Tibial nerve (tissue), 4 donors: Measurements from ENCODE around the gene ASS1. TPM values are rescaled to one million over a fixed set of nuclear protein-coding genes. Genes with fewer than 3 reads are reported as not detected.

Source experiments
- DNase-seq, 2 donors: peaks; one replicate each; pipeline ENCODE4 v3.0.0-alpha.2; 2019; ENCODE audit warnings: low spot score in 2 of 2
- H3K27ac ChIP-seq, 4 donors: fragments of 200-600 bp; sonication (generic) in 3 of 4; one replicate each; pipeline ENCODE4 v1.5.1; 2017 to 2019; ENCODE audit warnings: mild to moderate bottlenecking in 1 of 4
- H3K27me3 ChIP-seq, 2 donors: fragments of 200-600 bp; sonication (generic) in 1 of 2; one replicate each; pipeline versions ENCODE4 v1.5.1 to v1.6.0; 2017 to 2019
- H3K36me3 ChIP-seq, 3 donors: fragments of 200-600 bp; sonication (generic); one replicate each; pipeline ENCODE4 v1.5.1; 2018 to 2019
- H3K4me1 ChIP-seq, 4 donors: fragments of 200-600 bp; sonication (generic) in 3 of 4; one replicate each; pipeline ENCODE4 v1.5.1; 2017 to 2019
- H3K4me3 ChIP-seq, 4 donors: fragments of 200-600 bp; sonication (generic) in 3 of 4; one replicate each; pipeline ENCODE4 v1.5.1; 2017 to 2019; ENCODE audit warnings: mild to moderate bottlenecking in 1 of 4, moderate library complexity in 1 of 4
- H3K9me3 ChIP-seq, 4 donors: fragments of 200-600 bp; sonication (generic) in 3 of 4; one replicate each; pipeline ENCODE4 v1.5.1; 2017 to 2019
- EP300 ChIP-seq, 2 donors: sonication (generic); formaldehyde crosslinking; IDR thresholded peaks; one replicate each; pipeline ENCODE4 v1.6.1; 2017; ENCODE audit warnings: antibody characterized with exemption in 2 of 2, mild to moderate bottlenecking in 1 of 2
- POLR2A ChIP-seq, 2 donors: fragments of 450-650 bp; IDR thresholded peaks; one replicate each; pipeline ENCODE4 v1.6.1; 2017; ENCODE audit warnings: antibody characterized with exemption in 2 of 2, mild to moderate bottlenecking in 2 of 2, moderate library complexity in 2 of 2
- WGBS, 2 donors: methylation state at CpG; one replicate each; pipeline ENCODE4 v1.1.5; 2018; 5-methylcytosine and 5-hydroxymethylcytosine counted together
- total RNA-seq, 4 donors: library from RNA; depleted of rRNA; stranded (reverse); fragments of >200 nt; gene quantifications; one replicate each; pipeline ENCODE4 v1.1.0, GENCODE V29; 2016
- TF ChIP-seq, protein P1 (sequence below), 5 experiments: fragments of 200-600 bp in 3 of 5; fragments of 450-650 bp in 2 of 5; sonication (generic) in 3 of 5; IDR thresholded peaks; one replicate each; pipeline ENCODE4 v1.5.1; 2016 to 2019; ENCODE audit warnings: antibody characterized with exemption in 5 of 5, mild to moderate bottlenecking in 3 of 5, moderate library complexity in 2 of 5

The ASS1 gene
- total RNA-seq, 4 donors from 2014 or later, result 170 to 375 (median 297) TPM

DNA sequence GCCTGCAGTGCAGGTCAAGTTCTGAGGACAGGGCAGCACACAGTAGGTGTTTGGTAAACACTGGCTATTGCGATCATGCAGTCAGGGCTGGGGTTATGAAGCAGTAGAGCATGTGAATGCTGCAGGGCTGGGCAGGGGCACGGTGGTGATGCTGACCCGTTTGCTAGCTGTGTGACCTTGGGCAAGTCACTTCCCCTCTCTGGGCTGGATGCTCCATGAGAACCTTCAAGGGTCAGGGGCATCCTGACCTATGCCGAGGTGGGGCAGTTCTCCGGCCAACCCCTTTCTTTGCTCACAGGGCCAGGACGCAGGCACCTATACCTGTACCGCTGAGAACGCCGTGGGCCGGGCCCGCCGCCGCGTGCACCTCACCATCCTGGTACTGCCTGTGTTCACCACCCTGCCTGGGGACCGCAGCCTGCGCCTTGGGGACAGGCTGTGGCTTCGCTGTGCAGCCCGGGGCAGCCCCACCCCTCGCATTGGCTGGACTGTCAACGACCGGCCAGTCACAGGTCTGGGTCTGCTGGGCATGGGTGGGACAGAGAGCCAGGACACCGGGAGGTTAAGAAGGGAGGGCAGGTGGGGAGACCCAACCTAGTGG, 39.0 kb upstream of the ASS1 start:
- WGBS, 2 donors, result 75 to 91% methylated on average over 6 to 10 of the region's 22 CpGs
- Histone ChIP-seq H3K27me3 (peaks cover 0 to 5% of the 10 kb centered on the region in 2 donors), H3K9me3 (no peaks in the 10 kb centered on the region), H3K4me3 (no peak overlapping the region), H3K36me3 (no peaks in the 10 kb centered on the region), H3K4me1 (no peaks in the 10 kb centered on the region), H3K27ac (no peak overlapping the region)
- TF ChIP-seq, protein P1, sequence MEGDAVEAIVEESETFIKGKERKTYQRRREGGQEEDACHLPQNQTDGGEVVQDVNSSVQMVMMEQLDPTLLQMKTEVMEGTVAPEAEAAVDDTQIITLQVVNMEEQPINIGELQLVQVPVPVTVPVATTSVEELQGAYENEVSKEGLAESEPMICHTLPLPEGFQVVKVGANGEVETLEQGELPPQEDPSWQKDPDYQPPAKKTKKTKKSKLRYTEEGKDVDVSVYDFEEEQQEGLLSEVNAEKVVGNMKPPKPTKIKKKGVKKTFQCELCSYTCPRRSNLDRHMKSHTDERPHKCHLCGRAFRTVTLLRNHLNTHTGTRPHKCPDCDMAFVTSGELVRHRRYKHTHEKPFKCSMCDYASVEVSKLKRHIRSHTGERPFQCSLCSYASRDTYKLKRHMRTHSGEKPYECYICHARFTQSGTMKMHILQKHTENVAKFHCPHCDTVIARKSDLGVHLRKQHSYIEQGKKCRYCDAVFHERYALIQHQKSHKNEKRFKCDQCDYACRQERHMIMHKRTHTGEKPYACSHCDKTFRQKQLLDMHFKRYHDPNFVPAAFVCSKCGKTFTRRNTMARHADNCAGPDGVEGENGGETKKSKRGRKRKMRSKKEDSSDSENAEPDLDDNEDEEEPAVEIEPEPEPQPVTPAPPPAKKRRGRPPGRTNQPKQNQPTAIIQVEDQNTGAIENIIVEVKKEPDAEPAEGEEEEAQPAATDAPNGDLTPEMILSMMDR (IDR thresholded peaks at IDR 0.05), result no peak
- TF ChIP-seq POLR2A (IDR thresholded peaks at IDR 0.05) (no peak), EP300 (IDR thresholded peaks at IDR 0.05) (no peak)
- DNase-seq, result no peak

DNA sequence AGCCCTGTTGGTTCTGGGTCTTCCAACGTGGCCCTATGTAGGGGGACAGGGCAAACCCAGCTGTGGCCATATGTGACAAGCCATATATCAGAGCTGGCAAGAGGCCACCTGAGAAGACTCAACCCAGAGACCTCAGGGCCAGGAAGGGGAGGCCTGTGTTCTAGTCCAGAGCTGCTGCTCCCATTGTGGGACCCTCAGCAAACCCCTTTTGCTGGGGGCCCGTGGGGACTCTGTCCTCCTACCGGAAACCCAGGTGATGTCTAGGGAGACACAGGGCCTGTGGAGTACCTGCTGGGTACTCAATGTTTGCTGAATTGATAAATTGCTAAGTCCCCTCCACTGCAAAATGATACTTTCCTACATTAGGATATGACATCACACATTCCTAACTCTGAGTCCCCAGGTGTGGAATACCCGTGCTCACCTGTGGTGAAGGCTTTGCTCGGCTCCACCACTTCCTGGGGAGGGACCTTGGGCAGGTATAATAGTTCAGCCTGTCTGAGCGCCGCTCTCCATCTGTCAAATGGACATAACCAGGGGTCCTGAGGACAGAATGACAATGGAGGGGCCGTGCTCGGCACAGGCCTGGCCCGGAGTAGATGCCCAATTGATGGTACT, 38.4 kb upstream of the ASS1 start:
- H3K4me3 ChIP-seq, result no peak overlapping the region
- peaks cover 0 to 5% of the 10 kb centered on the region in 2 donors for H3K27me3 ChIP-seq
- H3K9me3 ChIP-seq, result no peaks in the 10 kb centered on the region
- H3K4me1 ChIP-seq, result no peaks in the 10 kb centered on the region
- DNase-seq, result no peak
- no peaks in the 10 kb centered on the region for H3K36me3 ChIP-seq
- no peak overlapping the region for H3K27ac ChIP-seq
- TF ChIP-seq POLR2A (IDR thresholded peaks at IDR 0.05), result no peak
- TF ChIP-seq EP300 (IDR thresholded peaks at IDR 0.05), result no peak
- TF ChIP-seq, protein P1 (IDR thresholded peaks at IDR 0.05), result no peak
- WGBS, 2 donors, result 82 to 85% methylated on average over 9 to 10 of the region's 10 CpGs

DNA sequence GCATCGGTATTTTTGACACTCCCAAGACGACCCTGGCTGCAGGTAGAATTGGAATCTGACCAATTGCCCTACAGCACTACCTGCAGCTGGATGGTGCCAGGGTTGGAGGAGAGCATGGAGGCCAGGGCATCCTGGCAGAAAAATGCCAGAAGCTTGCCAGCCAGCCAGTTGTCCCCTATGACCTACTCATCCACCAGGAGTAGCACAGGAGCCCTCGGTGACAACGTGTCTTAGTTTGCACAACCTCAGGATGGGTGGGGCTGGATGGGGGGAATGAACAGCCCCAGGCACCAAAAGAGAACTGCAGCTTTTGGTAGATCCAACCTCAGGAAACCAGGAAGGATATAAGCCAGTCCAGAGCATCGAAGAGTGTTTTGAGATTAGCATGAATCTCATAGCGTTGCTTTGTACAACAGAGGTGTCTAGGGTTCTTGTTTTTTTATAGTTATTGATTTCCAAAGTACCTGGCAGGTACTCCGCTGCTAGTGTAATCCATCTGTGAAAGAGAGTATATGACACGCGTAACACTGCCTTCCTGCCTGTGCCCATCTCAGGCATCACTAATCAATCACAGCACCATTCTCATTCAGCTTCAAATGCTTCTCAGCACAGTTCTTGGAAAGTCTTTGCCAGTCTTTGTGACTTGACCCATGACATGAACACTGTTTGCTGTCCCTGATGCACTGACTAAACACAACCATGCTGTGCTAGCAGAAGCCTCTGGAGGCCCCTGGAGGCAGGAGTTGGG, 36.7 kb upstream of the ASS1 start:
- no peak for DNase-seq
- no peaks in the 10 kb centered on the region for H3K9me3 ChIP-seq
- H3K4me1 ChIP-seq, result no peaks in the 10 kb centered on the region
- H3K27me3 ChIP-seq, result no peaks in the 10 kb centered on the region
- WGBS, 2 donors, result 82 to 84% methylated on average over 9 of the region's 9 CpGs
- TF ChIP-seq POLR2A (IDR thresholded peaks at IDR 0.05) (no peak), EP300 (IDR thresholded peaks at IDR 0.05) (no peak)
- TF ChIP-seq, protein P1 (IDR thresholded peaks at IDR 0.05), result no peak
- no peaks in the 10 kb centered on the region for H3K36me3 ChIP-seq
- no peak overlapping the region for H3K27ac ChIP-seq
- H3K4me3 ChIP-seq, result no peak overlapping the region

DNA sequence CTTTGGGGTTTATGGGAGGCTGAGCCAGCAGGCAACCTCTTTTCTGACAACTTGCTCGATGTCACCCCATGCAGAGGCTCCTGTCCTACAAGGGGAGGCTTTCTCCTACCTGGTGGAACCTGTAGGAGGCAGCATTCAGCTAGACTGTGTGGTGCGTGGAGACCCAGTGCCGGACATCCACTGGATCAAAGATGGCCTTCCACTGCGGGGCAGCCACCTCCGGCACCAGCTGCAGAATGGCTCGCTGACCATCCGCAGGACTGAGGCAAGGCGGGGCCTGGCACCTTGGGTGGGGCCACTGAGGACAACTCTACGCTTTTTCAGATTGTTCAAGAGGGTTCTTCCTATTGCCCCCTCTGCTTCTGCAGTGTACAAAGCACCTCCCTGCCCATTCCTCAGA, 36.1 kb upstream of the ASS1 start:
- Histone ChIP-seq H3K27me3 (no peaks in the 10 kb centered on the region), H3K27ac (no peak overlapping the region), H3K4me1 (no peaks in the 10 kb centered on the region), H3K4me3 (no peak overlapping the region), H3K36me3 (no peaks in the 10 kb centered on the region), H3K9me3 (no peaks in the 10 kb centered on the region)
- whole genome bisulfite sequencing, 2 donors, result 87 to 88% methylated on average over 9 of the region's 9 CpGs
- no peak for DNase-seq
- no peak for TF ChIP-seq POLR2A (IDR thresholded peaks at IDR 0.05)
- TF ChIP-seq, protein P1 (IDR thresholded peaks at IDR 0.05), result no peak
- no peak for TF ChIP-seq EP300 (IDR thresholded peaks at IDR 0.05)

DNA sequence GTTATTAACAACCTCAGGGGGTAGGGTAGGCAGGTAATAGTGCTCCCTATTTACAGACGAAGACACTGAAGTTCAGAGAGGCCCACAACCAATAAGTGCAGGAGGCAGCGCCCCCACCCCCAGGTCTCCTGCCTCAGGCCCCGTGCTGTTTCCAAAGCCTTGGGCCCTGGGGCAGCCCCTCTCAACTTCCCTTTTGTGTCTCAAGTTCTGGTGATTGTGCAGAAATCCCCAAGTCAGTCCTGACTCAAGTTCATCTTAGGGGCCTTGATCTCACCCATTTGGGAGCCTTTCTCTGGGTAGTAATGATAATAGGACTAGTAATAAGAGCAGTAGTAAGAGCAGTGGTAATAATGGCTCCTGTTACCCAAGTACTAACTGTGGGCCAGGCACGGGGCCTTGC, 35.5 kb upstream of the ASS1 start:
- no peaks in the 10 kb centered on the region for H3K9me3 ChIP-seq
- H3K4me3 ChIP-seq, result no peak overlapping the region
- no peaks in the 10 kb centered on the region for H3K27me3 ChIP-seq
- TF ChIP-seq POLR2A (IDR thresholded peaks at IDR 0.05) (no peak), EP300 (IDR thresholded peaks at IDR 0.05) (no peak)
- TF ChIP-seq, protein P1 (IDR thresholded peaks at IDR 0.05), result no peak
- DNase-seq, result no peak
- no peaks in the 10 kb centered on the region for H3K36me3 ChIP-seq
- H3K27ac ChIP-seq, result no peak overlapping the region
- WGBS, 2 donors, result 64 to 76% methylated on average over 4 of the region's 4 CpGs
- no peaks in the 10 kb centered on the region for H3K4me1 ChIP-seq
